Muscle of leg (tissue), 11 donors: ENCODE results near the gene ADARB2. TPM values are rescaled to one million over a fixed set of nuclear protein-coding genes. Genes with fewer than 3 reads are reported as not detected.

Source experiments
- DNase-seq: peaks from one replicate; pipeline ENCODE4 v3.0.0; 2013
- H3K27ac ChIP-seq: one replicate; pipeline ENCODE4 v1.5.1; 2013; ENCODE audit warnings: mild to moderate bottlenecking, low read length, control low read depth
- H3K27me3 ChIP-seq: one replicate; pipeline ENCODE4 v1.6.1; 2013; ENCODE audit warnings: low read length; ENCODE audit not compliant: control insufficient read depth, insufficient read depth
- H3K36me3 ChIP-seq: one replicate; pipeline ENCODE4 v1.6.1; 2013; ENCODE audit warnings: low read length; ENCODE audit not compliant: control insufficient read depth, insufficient read depth
- H3K4me1 ChIP-seq: one replicate; pipeline ENCODE4 v1.6.1; 2013; ENCODE audit warnings: low read length; ENCODE audit not compliant: control insufficient read depth, insufficient read depth
- H3K4me3 ChIP-seq: one replicate; pipeline ENCODE4 v1.5.1; 2013; ENCODE audit warnings: low read length, control low read depth
- H3K9me3 ChIP-seq: replicated peaks from 2 replicates; pipeline ENCODE4 v1.6.1; 2013; ENCODE audit warnings: low read depth, low read length; ENCODE audit not compliant: control insufficient read depth
- WGBS: methylation state at CpG from one replicate; pipeline ENCODE4 v1.1.5; 2013; ENCODE audit warnings: missing lambda C conversion rate; ENCODE audit not compliant: insufficient coverage; 5-methylcytosine and 5-hydroxymethylcytosine counted together
- polyA plus RNA-seq, 8 donors: library from polyadenylated mRNA; unstranded; fragments of 120-200 nt; gene quantifications; one replicate each; pipeline versions ENCODE4 v1.2.1 to v1.2.3, GENCODE V29; 2013; ENCODE audit warnings: inconsistent platforms in 1 of 8, low replicate concordance in 1 of 8; ENCODE audit not compliant: insufficient read length in 8 of 8, insufficient read depth in 1 of 8
- total RNA-seq: library from RNA; stranded (reverse); fragments of 120-200 nt; gene quantifications from one replicate; pipeline ENCODE4 v1.2.4, GENCODE V29; 2013

The ADARB2 gene
- total and polyA plus RNA-seq, 9 donors = 0.13 to 0.38 (median 0.23) TPM

GRCh38 chr10:1320739-1321320, 416.5 kb downstream of the ADARB2 start:
- no peaks in the 10 kb centered on the region for H3K4me1 ChIP-seq
- H3K36me3 ChIP-seq = no peaks in the 10 kb centered on the region
- no peak overlapping the region for H3K4me3 ChIP-seq
- no peaks in the 10 kb centered on the region for H3K27me3 ChIP-seq
- WGBS = no CpG with 5 or more reads among the region's 3 CpGs
- no peaks in the 10 kb centered on the region for H3K9me3 ChIP-seq
- DNase-seq = no peak
- no peak overlapping the region for H3K27ac ChIP-seq

DNA sequence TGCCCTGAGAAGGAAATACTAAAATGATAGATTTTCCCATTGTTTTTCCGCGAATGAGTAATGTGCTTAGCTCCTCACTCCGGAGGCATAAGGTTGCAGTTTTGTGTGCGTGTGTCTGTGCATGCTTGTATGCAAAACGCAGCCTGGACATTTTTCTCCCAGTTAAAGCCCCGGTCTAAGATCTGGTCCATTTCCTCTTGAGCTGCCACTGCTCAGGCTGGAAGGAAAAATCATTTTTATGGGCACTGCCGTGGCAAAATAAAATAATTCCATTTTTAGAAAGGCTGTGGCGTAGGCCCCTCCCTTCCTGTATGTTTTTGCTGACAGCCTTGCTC, 420.5 kb downstream of the ADARB2 start:
- H3K9me3 ChIP-seq = no peaks in the 10 kb centered on the region
- no peaks in the 10 kb centered on the region for H3K27me3 ChIP-seq
- no peak overlapping the region for H3K4me3 ChIP-seq
- H3K27ac ChIP-seq = no peak overlapping the region
- no peaks in the 10 kb centered on the region for H3K36me3 ChIP-seq
- H3K4me1 ChIP-seq = no peaks in the 10 kb centered on the region
- peak; percentile 24 for DNase-seq
- WGBS = 9% methylated on average over 4 of the region's 8 CpGs

GRCh38 chr10:1316121-1316808, 421.1 kb downstream of the ADARB2 start:
- WGBS = 71% methylated on average over 10 of the region's 16 CpGs
- DNase-seq = no peak
- no peaks in the 10 kb centered on the region for H3K9me3 ChIP-seq
- no peaks in the 10 kb centered on the region for H3K27me3 ChIP-seq
- H3K4me3 ChIP-seq = no peak overlapping the region
- H3K27ac ChIP-seq = no peak overlapping the region
- H3K4me1 ChIP-seq = no peaks in the 10 kb centered on the region
- H3K36me3 ChIP-seq = no peaks in the 10 kb centered on the region

DNA sequence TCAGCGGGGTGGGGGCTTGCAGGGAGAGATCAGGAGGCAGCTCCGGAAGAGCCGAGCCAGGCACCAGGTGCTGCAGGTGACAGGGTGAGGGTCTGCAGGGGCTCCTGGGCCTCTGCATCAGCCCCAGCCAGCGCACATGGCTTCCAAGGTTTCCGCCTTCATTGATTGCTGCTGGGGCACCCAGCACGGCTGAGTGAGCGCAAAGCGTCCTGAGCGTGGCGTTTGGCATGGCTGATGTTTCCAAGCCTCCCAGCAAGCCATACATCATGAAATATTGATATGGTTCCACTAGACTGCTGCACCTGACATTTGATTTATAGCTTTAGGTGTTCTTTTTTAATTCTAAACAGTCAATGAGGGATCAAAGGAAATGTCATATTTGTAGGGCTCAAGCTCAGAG, 422.1 kb downstream of the ADARB2 start:
- H3K27ac ChIP-seq = no peak overlapping the region
- H3K9me3 ChIP-seq = no peaks in the 10 kb centered on the region
- no peaks in the 10 kb centered on the region for H3K4me1 ChIP-seq
- 72% methylated on average over 9 of the region's 10 CpGs for WGBS
- H3K27me3 ChIP-seq = no peaks in the 10 kb centered on the region
- no peak for DNase-seq
- no peak overlapping the region for H3K4me3 ChIP-seq
- no peaks in the 10 kb centered on the region for H3K36me3 ChIP-seq

DNA sequence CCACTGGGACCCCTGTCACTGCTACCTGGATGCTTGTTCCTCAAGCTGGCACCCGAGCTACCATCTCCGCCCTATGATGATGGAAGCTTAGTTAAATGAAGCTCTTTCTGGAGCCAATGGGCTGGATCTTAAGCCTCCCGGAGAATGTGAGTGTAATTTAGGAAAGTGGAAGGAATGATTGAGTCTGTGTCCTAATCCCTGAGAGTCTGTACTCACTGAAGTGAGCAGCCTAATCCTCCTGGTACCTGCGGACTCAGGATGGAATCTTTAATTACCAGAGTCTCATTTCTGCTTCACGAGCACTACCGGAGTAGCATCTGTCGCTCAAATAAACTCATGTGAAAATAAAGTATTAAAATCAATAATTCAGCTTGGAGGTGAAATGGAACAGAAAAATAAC, 425.6 kb downstream of the ADARB2 start:
- Histone ChIP-seq H3K36me3 (no peaks in the 10 kb centered on the region), H3K9me3 (no peaks in the 10 kb centered on the region), H3K27ac (no peak overlapping the region), H3K4me3 (no peak overlapping the region), H3K4me1 (no peaks in the 10 kb centered on the region), H3K27me3 (no peaks in the 10 kb centered on the region)
- WGBS = 72% methylated on average over 3 of the region's 7 CpGs
- no peak for DNase-seq

GRCh38 chr10:1310271-1310789, 427.0 kb downstream of the ADARB2 start:
- DNase-seq = peak; percentile 24
- 48% methylated on average over 3 of the region's 9 CpGs for WGBS
- no peaks in the 10 kb centered on the region for H3K4me1 ChIP-seq

DNA sequence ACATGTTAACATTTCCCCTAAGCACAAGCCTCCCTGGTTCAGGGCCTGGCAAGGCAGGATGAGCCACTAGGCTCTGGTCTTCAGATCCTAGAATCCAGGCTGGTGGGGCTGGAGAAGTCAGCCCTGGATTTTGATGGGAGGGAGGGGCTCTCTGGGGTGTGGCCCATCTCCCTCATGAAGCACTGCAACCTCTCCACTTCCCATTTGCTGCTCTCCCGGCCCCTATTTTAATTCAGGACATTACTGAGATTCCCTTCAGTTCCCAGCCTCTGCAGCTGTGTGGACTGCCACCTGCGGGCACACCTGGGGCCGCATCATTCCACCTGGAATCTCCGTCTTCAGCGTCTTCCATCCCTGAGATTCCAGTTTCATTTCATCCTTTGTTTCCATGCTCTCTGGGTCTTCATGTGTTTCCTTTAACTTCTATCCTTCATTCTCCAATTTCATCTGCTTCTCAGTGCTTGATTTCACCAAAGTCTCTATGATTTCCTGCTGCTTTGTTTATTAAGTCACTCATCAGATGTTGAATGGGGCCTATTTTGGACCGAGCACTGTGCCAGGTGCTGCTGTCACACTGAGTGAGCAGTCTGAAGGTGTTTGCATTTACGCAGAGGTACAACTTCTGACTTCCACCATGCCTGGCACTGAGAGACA, 427.6 kb downstream of the ADARB2 start:
- H3K4me3 ChIP-seq = no peak overlapping the region
- no peaks in the 10 kb centered on the region for H3K27me3 ChIP-seq
- no peaks in the 10 kb centered on the region for H3K4me1 ChIP-seq
- WGBS = 52% methylated on average over 6 of the region's 7 CpGs
- no peak for DNase-seq
- H3K27ac ChIP-seq = no peak overlapping the region
- H3K36me3 ChIP-seq = no peaks in the 10 kb centered on the region
- no peaks in the 10 kb centered on the region for H3K9me3 ChIP-seq

More at GRCh38 chr10:1310271-1310789, 427.0 kb downstream of the ADARB2 start:
- Histone ChIP-seq H3K9me3 (no peaks in the 10 kb centered on the region), H3K36me3 (no peaks in the 10 kb centered on the region), H3K4me3 (no peak overlapping the region), H3K27ac (no peak overlapping the region), H3K27me3 (no peaks in the 10 kb centered on the region)

GRCh38 chr10:1308962-1309616, 428.2 kb downstream of the ADARB2 start:
- WGBS = 80% methylated on average over 4 of the region's 8 CpGs
- no peak for DNase-seq
- no peaks in the 10 kb centered on the region for H3K36me3 ChIP-seq

GRCh38 chr10:1308173-1308961, 429.0 kb downstream of the ADARB2 start:
- no CpG with 5 or more reads among the region's 4 CpGs for WGBS
- Histone ChIP-seq H3K36me3 (no peaks in the 10 kb centered on the region), H3K9me3 (no peaks in the 10 kb centered on the region), H3K4me1 (no peaks in the 10 kb centered on the region), H3K4me3 (no peak overlapping the region), H3K27ac (no peak overlapping the region), H3K27me3 (no peaks in the 10 kb centered on the region)
- peak; percentile 41 for DNase-seq

More at GRCh38 chr10:1308962-1309616, 428.2 kb downstream of the ADARB2 start:
- Histone ChIP-seq H3K4me1 (no peaks in the 10 kb centered on the region), H3K4me3 (no peak overlapping the region), H3K27me3 (no peaks in the 10 kb centered on the region), H3K9me3 (no peaks in the 10 kb centered on the region), H3K27ac (no peak overlapping the region)
